NCI-H128 (cell line): ENCODE data around the gene PRKCH.

Experiments used
- DNase-seq: peaks from one replicate; lab custom pipeline; 2025; ENCODE audit not compliant: unreplicated experiment; lab: John Stamatoyannopoulos, UW

Gene PRKCH

DNA sequence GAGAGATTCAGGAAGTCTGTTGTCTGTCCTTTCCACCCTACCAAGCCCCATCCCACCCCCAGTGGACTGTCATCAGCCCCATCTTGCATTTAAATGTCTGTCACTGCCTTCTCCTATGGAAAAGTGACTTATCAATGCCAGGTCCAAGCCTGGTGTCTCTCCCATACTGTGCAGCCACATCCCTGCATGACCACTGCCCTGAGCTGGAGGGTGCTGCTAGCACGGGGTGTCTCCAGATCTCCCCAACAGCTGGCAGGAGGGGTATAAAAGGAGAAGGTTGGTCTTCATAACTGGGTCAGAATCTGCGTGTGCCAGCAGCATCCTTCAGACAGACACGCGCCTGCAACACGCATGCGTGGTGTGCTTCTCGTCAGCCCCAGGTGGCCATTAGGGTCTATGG lies 219.6 kb downstream of the PRKCH start:
- no peak for DNase-seq

DNA sequence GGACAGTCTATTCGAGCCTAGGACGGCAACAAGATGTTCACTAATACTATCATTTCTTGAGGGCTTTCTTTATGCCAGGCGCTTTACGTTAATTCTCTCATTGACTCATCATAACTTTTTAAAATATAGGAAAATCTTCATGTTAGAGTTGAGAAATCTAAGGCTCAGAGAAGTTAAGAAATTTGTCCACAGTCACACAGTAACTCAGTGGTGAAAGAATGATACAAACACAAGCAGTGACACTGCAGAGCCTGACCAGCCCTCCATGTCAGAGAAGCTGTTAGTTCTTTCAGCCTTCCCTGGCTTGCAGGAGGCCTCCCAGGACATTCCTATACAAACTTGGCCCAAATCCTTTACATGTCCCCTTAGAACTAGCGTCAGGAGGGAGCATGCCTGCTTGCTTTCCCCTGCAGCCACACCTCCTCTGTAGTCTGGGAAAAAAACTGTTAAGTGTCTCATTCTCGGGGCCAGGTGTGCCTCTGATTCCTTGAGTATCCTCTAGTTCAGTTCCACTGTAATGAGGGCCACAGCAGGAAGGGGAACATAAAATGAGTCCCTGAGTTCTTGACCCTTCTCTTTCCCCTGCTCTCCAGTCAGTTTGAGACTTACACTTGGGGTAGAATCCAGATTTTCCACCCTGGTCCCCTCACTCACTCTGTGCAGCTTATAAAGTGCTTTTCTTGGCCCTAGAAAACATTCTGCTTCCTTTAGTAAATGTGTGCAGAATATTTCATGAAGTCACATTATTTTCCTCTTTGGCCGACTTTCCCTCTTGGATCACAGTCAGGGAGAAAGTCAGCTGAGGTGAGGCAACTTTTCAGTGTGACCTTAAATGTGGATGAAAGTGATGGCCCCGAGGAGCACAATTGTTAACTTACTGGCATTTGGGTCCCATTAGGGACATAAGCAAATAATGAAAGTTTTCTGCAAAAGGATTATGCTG lies 221.7 kb downstream of the PRKCH start:
- DNase-seq, result no peak

- no peak for DNase-seq
These were observed 222.6 kb downstream of the PRKCH start for GRCh38 chr14:61543946-61544345.

- DNase-seq, result no peak
These were observed 223.3 kb downstream of the PRKCH start for GRCh38 chr14:61544448-61545330.

GRCh38 chr14:61545726-61546455 lies 224.5 kb downstream of the PRKCH start:
- no peak for DNase-seq

- DNase-seq, result no peak
These were observed 226.0 kb downstream of the PRKCH start for GRCh38 chr14:61547186-61548069.

DNA sequence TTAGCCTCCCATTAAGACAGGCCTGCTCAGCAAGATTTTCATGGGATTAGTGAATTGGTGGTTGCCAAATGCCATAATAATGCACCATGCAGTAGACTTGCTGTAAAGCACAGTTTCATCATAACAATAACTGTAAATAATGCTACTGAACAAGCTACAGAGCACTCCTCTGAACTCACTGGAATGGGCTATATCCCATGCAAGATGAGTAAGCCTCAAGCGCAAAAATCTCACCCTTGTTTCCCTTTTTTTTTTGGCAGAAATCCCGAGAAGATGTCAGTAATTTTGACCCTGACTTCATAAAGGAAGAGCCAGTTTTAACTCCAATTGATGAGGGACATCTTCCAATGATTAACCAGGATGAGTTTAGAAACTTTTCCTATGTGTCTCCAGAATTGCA lies 228.0 kb downstream of the PRKCH start:
- no peak for DNase-seq

DNA sequence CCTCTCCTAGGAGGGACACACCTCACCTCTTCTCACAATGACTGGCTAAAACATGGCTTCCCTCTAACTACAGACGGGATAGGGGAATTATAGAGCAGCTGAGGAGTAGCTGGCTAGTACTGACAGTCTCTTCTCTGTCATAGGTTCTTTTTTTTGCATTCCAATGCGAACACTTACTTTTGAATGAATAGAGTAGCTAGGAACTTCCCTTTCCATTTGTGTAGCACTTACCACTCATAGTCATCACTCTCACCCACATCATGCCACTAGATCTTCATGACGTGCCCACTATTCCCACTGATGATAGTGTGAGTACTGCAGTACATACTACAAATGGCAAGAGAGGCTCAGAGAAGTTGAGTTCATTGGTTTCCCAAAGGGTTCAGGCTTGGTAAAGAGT lies 230.0 kb downstream of the PRKCH start:
- DNase-seq, result no peak

GRCh38 chr14:61552241-61552640 lies 230.9 kb downstream of the PRKCH start:
- no peak for DNase-seq

- DNase-seq, result no peak
These were observed 232.6 kb downstream of the PRKCH start for GRCh38 chr14:61553730-61554641.

DNA sequence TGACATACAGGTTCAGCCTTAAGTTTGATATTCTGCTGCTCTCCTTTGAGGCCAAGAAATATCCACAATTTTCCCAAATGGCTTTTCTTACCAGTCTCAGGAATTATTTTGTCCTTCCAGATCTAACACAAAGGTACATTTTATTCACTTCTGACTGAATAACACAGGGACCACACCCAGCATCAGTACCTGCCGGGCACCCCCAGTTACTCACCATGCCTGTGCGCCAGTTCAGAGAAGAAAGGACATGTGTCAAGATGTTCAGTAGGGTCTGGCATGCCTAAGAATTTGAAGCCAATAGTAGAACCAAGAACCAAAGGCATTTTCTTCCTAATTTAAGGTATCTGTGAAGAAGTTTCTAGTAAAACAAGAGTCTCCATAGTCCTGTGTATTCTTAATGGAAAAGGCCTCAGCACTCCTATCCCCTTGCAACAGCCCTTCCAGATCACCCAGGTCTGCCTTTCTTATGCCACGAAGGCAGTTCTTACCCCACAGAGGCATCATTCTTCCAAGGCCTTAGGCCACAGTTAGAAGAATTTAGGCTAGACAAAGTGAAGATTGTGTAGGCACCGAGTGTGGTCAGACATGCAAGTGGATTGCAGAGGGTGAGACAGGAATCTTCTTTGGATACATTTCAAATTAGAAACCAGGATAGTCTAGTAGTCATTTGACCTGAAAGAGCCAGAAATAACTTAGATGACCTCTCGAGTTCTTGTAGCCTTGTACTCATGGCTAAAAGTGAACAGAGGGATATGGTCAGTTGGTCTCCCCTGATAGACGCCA lies 233.9 kb downstream of the PRKCH start:
- DNase-seq, result no peak

GRCh38 chr14:61556455-61556854 lies 235.1 kb downstream of the PRKCH start:
- no peak for DNase-seq

DNA sequence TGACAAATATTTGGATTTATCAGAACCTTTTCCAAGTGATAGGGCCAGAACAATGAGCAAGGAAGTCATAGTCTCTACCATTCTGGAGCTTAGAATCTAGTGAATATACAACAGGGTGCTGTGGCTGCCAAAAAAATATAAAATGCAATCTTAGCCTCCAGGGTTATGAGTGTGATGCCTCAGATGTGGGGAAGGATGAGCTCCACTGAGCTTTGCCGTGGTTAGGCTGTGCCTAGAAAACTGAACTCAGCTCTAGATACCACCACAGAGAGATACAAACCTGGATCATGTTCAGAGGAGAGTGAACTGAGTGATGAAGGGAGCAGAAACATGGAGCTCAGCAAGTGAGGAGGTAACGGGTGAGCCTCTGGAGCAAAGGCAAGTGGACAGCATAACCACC lies 235.9 kb downstream of the PRKCH start:
- DNase-seq, result no peak

DNA sequence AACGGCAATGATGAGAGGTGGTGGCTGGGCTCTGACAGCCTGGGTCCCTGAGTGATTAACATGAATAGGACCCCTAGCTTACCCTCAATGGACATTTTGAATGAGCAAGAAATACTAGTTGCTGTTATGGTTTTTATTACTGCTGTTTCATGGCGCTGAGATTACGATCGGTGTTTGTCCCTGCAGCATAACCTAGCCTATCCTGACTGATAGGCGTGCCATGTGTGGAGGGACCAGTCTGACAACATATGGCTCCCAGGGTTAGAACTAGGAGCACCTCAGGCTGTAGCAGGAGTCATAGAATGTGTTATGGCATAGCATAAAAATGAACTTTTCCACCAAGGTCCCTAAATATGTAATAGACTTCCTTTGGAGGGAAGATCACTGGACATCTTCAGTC lies 236.5 kb downstream of the PRKCH start:
- DNase-seq, result no peak

DNA sequence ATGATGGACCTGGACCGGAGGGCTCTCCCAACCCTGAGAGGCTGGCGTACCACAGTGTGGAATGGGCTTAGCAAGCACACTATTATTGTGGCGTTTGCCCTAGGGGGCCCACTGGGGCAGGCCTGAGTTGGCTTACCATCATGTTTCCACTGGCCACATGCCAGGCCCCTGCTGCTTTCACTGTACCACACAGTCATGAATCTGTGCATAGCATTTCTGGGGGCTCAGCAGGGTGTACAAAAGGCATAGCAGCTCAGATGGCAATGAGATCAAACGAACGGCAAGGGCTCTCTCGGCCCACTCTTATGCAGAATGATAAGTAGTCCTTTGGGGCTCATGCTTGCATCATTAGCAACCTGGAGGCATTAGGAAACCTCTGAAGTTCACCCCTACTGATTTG lies 236.9 kb downstream of the PRKCH start:
- DNase-seq, result peak; percentile 84

- DNase-seq, result no peak
These were observed 238.3 kb downstream of the PRKCH start for GRCh38 chr14:61559641-61560201.

- DNase-seq, result no peak
These were observed 238.9 kb downstream of the PRKCH start for GRCh38 chr14:61560323-61560722.

DNA sequence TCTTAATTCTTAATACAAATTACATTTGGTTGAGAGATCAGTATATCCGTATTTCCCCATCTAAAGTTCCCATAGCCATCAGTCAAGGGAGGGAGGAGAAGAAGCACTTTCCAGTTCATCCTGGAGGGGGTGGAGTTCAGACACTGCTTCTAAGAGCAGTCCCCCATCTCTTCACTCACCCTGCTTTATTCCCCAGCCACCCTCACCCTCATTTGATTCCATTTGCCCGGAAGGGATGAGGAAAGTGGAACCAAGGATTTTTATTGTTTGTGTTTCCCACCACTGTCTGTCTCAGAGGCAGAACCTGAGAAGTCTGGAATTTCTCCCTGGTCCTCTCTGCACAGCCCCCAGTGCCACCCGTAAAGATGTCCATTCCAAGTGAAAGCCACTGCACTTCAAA lies 239.7 kb downstream of the PRKCH start:
- DNase-seq, result no peak
